Stimulated activated CD4-positive, alpha-beta T cell treated with anti-CD3 and anti-CD28 coated beads, Interleukin-4, amount 100 ng/mL, for 4 hours (primary cell): Measurements from ENCODE around the gene UBR1.

Source experiments
- DNase-seq, 2 experiments: peaks; one replicate each; pipeline ENCODE4 v3.0.0-alpha.2; 2020

UBR1 gene

GRCh38 chr15:43105077-43105736, 631 bp downstream of the UBR1 start:
- peak; percentile 8 to 21 for DNase-seq

GRCh38 chr15:43104426-43104825, 1.4 kb downstream of the UBR1 start:
- DNase-seq = no peak

GRCh38 chr15:43103907-43104306, 1.9 kb downstream of the UBR1 start:
- DNase-seq = no peak

- DNase-seq = no peak
Measured at GRCh38 chr15:43102187-43102586, 3.7 kb downstream of the UBR1 start.

GRCh38 chr15:43100971-43101370, 4.9 kb downstream of the UBR1 start:
- DNase-seq = no peak

GRCh38 chr15:43099105-43099845, 6.6 kb downstream of the UBR1 start:
- DNase-seq = no peak

GRCh38 chr15:43096411-43096810, 9.4 kb downstream of the UBR1 start:
- no peak for DNase-seq

- DNase-seq = no peak
Measured at GRCh38 chr15:43095708-43096347, 10.0 kb downstream of the UBR1 start.

GRCh38 chr15:43095243-43095642, 10.6 kb downstream of the UBR1 start:
- no peak for DNase-seq

- no peak for DNase-seq
Measured at GRCh38 chr15:43094416-43095030, 11.3 kb downstream of the UBR1 start.

- DNase-seq = no peak
Measured at GRCh38 chr15:43093026-43093425, 12.8 kb downstream of the UBR1 start.

- DNase-seq = no peak
Measured at GRCh38 chr15:43091859-43092258, 14.0 kb downstream of the UBR1 start.

- DNase-seq = no peak
Measured at GRCh38 chr15:43086551-43086950, 19.3 kb downstream of the UBR1 start.

GRCh38 chr15:43085921-43086320, 19.9 kb downstream of the UBR1 start:
- no peak for DNase-seq

GRCh38 chr15:43082509-43082908, 23.3 kb downstream of the UBR1 start:
- DNase-seq = no peak

GRCh38 chr15:43081283-43081682, 24.6 kb downstream of the UBR1 start:
- no peak for DNase-seq

GRCh38 chr15:43071451-43071850, 34.4 kb downstream of the UBR1 start:
- no peak for DNase-seq

GRCh38 chr15:43070893-43071292, 34.9 kb downstream of the UBR1 start:
- DNase-seq = no peak

- no peak for DNase-seq
Measured at GRCh38 chr15:43070249-43070648, 35.6 kb downstream of the UBR1 start.

- DNase-seq = no peak
Measured at GRCh38 chr15:43067717-43068461, 37.9 kb downstream of the UBR1 start.

GRCh38 chr15:43056696-43057095, 49.1 kb downstream of the UBR1 start:
- DNase-seq = no peak

GRCh38 chr15:43052860-43053259, 53.0 kb downstream of the UBR1 start:
- no peak for DNase-seq

- no peak for DNase-seq
Measured at GRCh38 chr15:43048935-43049334, 56.9 kb downstream of the UBR1 start.
